Muscle of arm (tissue), 14 donors: ENCODE results near the gene OR2A5. TPM values are rescaled to one million over a fixed set of nuclear protein-coding genes. Genes with fewer than 3 reads are reported as not detected.
A peak's percentile ranks its signal among the peaks of the same experiment; 100 is the strongest.
"Not testable (repeated sequence)": the region's sequence is repeated elsewhere in the genome, so short reads cannot be mapped to it uniquely, and the experiment has no call there.

Experiments
- DNase-seq: peaks from one replicate; pipeline ENCODE4 v3.0.0-alpha.2; 2013
- long read RNA-seq, 11 donors: transcript quantifications; one replicate each; lab custom pipeline, GENCODE V29; 2026
- polyA plus RNA-seq, 12 donors: library from polyadenylated mRNA; unstranded; fragments of 120-200 nt; gene quantifications; one replicate each; pipeline ENCODE4 v1.2.1, GENCODE V29; 2013; ENCODE audit not compliant: insufficient read length in 12 of 12

The OR2A5 gene
- polyA plus RNA-seq, result under 1 TPM in 2 of 12 donors, not detected in 10; 0.25 to 0.38 TPM
- long read RNA-seq, donor 1, result 0 reads
- long read RNA-seq, donor 2, result 0 reads
- long read RNA-seq, donor 3, result 0 reads
- long read RNA-seq, donor 4, result 0 reads
- long read RNA-seq, donor 5, result 0 reads
- long read RNA-seq, donor 6, result 0 reads
- long read RNA-seq, donor 7, result 0 reads
- long read RNA-seq, donor 8, result 0 reads
- long read RNA-seq, donor 9, result 0 reads
- long read RNA-seq, donor 10, result 0 reads
- long read RNA-seq, donor 11, result 0 reads

GRCh38 chr7:144048648-144049047 lies at the start of gene OR2A5:
TSS of gene OR2A5 (plus strand) at chr7:144048948. CDS start at chr7:144050402, 1,454 bp downstream.
- no peak for DNase-seq

DNA sequence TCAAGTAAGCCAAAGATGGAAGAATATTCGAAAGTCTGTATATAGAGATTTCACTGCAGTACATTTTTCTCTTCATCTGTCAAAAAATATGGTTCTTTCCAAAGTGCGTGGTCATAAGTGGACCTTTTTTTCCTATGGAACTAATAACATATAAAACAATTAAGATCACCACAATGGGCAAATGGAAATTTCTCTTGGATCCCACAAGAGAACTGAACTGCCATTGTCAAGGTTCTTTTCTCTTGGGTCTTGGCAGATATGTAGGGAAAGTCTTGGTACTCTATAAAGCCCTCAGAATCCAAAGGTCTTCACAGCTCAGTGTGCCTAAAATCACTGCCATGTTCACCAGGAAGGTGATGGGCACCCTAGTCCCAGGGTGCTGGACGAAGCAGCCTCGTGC lies 48.7 kb upstream of the OR2A5 start, which contains the start of gene OR6B1:
Gene OR6B1, plus strand, starts transcription at position 301 of the 400 bp plus-strand sequence. CDS start 3,677 bp downstream, outside the sequence.
- no peak for DNase-seq

DNA sequence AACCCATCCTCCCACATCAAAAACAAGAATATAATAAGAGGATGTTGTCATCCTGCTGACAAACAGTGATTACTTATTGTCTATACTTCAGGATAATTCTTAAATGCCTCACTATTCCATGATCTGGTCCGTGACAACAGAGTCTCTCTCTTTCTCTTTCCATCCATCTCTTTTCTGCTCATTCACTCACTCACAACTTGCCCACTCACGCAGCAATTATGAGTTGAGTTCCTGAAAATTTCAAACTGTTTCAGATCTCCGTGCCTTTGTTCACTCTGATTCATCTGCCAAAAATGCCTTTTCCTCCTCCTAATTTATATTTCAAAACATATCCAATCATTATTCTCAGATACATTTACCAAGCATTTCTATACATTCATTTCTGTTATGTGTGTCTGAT lies 47.2 kb upstream of the OR2A5 start:
- DNase-seq, result no peak

DNA sequence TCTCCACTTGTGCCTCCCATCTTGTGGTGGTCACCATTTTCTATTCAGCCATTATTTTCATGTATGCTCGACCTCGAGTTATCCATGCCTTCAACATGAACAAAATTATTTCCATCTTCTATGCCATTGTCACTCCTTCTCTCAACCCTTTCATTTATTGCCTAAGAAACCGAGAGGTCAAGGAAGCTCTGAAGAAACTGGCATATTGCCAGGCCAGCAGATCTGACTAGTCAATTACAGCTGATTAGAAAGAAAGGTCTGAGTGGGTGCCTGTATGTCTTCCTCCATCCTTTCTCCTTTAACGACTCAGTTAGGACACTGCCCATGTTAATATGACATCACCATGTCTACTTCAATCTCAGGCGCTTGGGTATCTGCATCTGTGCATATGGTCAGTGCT lies 44.0 kb upstream of the OR2A5 start:
- DNase-seq, result no peak

DNA sequence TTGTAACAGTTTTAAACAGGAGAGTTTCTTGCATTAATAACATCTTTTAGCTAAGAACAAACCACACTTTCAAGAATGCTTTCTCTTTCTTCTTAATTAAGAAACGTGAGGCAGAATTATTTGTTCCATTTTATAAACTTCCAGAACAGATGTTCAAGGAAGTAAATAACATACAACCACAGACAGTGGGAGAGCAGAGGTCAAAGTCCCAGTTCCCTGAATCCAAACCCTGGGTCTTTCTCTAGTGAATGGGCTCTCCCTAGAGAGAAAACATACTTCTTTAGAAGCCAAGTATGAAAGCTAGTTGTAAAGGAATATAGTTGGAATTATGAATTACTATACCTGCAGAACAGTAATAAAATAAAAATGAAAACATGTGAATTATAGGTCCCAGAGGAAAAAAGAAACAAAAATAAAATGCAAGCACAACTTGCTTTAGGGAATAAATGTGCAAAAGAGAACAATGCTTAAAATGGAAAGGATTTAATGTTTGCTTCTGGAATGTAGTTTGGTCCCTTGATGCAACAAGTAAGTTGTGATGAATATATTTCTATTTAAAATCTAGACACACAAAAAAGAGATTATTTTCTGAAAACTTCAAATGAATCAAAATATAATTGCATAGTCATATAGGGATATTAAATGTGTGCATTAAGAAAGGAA lies 42.6 kb upstream of the OR2A5 start:
- DNase-seq, result no peak

GRCh38 chr7:144006692-144007042 lies 42.1 kb upstream of the OR2A5 start:
- peak; percentile 20 for DNase-seq

DNA sequence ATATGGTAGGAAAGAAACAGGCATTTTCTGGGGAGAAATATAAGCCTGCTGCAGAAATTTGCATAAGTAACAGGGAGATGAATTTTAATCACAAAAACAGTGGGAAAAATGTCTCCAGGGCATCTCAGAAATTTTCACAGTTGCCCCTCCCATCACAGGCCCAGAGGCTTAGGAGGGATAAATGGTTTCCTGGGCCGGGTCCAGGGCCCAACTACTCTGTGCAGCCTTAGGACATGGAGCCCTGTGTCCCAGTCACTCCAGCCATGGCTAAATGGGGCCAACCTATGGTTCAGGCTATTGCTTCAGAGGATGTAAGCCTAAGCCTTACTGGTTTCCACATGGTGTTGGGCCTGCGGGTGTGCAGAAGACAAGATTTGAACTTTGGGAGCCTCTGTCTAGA lies 39.4 kb upstream of the OR2A5 start:
- DNase-seq, result no peak

DNA sequence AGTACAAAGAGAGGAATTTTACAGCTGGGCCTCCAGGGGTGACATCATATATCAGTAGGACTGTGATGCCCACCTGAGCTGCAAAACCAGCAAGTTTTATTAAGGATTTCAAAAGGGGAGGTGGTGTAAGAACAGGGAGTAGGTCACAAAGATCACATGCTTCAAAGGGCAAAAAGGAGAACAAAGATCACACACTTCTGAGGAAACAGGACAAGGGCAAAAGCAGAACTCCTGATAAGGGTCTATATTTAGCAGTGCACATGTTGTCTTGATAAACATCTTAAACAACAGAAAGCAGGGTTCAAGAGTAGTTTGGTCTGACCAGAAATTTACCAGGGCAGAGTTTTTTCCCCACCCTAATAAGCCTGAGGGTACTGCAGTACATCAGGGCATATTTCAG lies 38.7 kb upstream of the OR2A5 start:
- not testable (repeated sequence) for DNase-seq

GRCh38 chr7:144010821-144011220 lies 37.9 kb upstream of the OR2A5 start:
- DNase-seq, result not testable (repeated sequence)

- no peak for DNase-seq
These were observed 37.1 kb upstream of the OR2A5 start for GRCh38 chr7:144011458-144012230.

DNA sequence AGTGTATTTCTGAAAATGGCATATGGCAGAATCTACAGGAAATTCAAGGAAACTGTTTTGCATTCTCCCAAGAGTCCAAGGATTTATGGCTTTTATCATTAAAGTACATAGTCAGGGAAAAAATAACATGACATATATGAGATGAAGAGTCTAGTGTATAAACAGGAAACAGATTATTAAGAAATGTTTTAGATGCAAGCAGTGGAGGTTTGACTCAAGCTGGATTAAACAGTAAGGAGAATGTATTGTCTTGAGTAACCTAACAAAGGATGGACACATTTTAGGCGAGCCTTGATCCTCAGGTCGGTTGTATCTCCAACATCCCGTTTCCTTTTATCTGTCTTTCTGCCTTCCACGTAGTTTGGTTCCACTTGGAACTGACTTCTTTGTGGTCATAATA lies 30.7 kb upstream of the OR2A5 start:
- no peak for DNase-seq

DNA sequence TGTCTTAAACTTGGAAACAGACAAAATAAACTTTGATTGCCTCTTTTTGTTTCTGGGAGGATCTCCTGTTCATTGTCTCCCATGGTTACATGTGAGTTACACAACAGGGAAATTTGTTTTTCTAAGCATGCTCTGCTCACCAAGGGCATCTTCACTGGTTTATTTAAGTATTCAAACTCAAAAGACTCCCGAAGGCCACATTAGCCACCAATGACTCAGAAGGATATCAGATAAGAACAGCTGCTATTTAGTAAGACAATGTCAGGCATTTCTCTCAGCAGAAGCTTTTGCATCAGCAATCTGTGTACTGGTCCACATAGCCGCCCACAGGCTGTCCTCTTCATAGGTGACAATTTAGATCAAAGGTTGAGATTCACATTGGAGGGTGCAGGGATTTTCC lies 29.3 kb upstream of the OR2A5 start:
- peak; percentile 23 for DNase-seq

- no peak for DNase-seq
These were observed 28.4 kb upstream of the OR2A5 start for GRCh38 chr7:144020340-144020739.

- DNase-seq, result no peak
These were observed 26.6 kb upstream of the OR2A5 start for GRCh38 chr7:144022169-144022568.

- no peak for DNase-seq
These were observed 25.4 kb upstream of the OR2A5 start for GRCh38 chr7:144023171-144023827.

DNA sequence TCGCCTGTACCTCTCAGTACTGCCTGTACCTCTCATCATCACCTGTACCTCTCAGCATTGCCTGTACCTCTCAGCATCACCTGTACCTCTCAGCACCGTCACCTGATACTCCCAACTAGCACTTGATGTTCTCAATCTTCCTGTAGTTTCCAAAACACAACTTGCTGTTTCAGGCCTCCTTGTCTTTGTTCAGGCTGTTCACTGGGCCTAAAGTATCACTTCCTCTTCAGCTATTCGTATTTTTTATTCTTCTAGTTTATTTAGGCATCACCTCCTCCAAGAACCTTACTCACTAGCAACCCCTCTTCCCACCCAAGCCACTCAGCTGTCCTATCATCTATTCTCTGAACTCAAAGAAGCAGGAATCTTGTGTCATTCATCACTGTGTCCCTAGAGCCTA lies 24.5 kb upstream of the OR2A5 start:
- no peak for DNase-seq

- DNase-seq, result no peak
These were observed 22.4 kb upstream of the OR2A5 start for GRCh38 chr7:144026203-144026883.

DNA sequence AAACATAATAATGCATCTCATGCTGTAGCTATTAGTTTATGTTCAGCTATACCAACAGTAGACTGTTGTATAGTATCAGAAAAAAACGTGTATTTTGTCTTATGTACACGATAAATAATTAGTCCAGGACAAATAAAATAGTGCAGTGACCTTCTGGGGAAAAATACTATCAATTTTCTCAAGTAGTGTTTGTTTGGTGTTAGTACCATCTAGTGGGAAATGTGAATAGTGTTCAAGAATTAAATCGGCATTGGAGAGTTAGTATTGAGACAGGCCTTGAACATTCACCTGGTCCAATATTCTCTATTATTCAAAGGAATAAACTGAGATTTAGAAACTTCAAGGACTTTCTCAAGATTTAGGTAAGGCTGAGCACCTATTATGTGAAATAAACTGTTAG lies 21.7 kb upstream of the OR2A5 start:
- DNase-seq, result no peak

DNA sequence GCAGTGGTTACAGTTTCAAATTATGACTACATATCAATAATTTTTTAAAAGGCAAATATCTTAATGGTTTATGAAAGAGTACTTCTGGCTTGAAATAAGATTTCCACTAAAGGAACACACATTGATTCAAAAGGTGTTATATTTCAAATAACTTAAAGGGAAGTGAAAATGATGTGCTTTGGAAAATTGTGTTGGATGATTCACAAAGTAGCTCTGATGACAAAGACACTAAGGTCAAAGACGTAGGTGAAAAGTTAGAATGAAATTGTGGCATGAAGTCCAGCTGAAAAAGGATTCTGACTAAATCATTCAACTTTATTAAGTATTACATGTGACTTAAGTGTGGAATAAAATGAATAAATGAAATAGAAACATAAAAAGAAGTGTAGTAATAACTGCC lies 20.8 kb upstream of the OR2A5 start:
- no peak for DNase-seq

DNA sequence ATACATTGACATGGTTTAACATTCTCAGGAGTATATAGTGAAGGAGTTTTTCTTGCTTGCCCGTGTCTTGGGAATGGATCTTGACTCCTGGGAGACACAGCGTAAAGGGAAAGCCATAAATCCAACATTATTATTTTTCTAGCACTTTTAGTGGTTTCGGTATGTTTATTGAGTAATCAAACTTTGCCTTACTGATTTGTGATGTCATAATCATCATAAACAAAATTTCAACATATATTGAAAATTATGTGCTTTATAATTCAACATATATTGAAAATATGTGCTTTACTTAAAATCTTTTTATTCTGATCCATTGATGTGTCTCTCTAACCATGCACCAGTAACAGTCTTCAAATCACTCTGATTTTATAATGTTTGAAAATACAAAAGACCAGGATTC lies 20.2 kb upstream of the OR2A5 start:
- no peak for DNase-seq

DNA sequence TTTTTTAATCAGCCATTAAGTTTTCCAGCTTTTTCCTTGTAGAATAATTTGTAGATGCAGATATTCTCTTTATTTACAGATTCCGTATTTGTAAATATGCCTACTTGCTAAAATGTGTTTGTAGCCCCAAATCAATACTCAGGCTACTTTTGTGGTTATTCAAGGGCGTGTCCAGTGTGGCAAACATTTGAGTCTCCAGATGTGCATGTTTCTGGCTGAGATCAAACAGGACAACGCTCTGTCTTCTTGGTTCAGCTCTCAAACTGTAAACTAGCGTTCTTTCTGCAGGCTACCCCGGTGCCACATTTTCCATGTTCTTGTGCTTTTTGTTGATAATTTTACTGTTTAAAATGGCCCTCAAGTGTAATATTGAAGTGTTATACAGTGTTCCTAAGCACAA lies 16.2 kb upstream of the OR2A5 start:
- no peak for DNase-seq
